ENCODE measurements around the gene RFFL. TPM values are rescaled to one million over a fixed set of nuclear protein-coding genes. Genes with fewer than 3 reads are reported as not detected.

The RFFL gene
- total RNA-seq, 2 experiments from 2014 or later, result 11.3 to 12.0 TPM

DNA sequence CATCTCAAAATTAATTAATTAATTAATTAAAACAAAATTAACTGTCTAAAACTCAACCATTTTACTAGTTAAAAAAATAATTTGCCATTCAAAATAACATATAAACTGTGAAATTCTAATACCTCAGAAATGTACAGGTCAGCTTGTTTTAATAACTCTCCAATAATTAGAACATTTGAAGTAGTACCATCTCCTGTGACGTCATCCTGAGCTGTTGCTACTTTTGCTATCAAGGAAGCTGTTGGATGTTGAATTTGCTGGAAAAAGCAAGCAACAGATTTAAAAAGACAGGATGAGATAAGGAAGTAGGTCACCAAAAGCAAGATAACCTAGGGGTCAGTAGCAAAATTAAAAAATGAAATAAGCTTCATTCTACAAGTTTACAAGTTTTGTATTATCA is 105.1 kb downstream of the RFFL start:
- CTCF ChIA-PET, result interaction anchor here (1.0 to 1.5 kb wide), 3 partner anchors 10 to 23 kb away, joined by 3 to 6 read pairs (median 3); no protein-coding TSS in a partner anchor

More for the DNA sequence above, 105.1 kb downstream of the RFFL start:
- no peak for DNase-seq
- Mint-ChIP-seq H3K36me3 (ENCODE audit: low read depth) (peaks cover 12% of the 10 kb centered on the region), H3K4me3 (no peak overlapping the region), H3K27ac (no peak overlapping the region), H3K9me3 (no peaks in the 10 kb centered on the region), H3K27me3 (peaks cover 4% of the 10 kb centered on the region), H3K4me1 (ENCODE audit: low read depth) (peaks cover 16% of the 10 kb centered on the region)
- POLR2A ChIA-PET, result interaction anchor here (1.2 to 1.5 kb wide), 2 partner anchors 13 to 64 kb away, joined by 4 to 6 read pairs; no protein-coding TSS in a partner anchor
- intact Hi-C loops (cut with micrococcal nuclease), result no loop called here
- TF ChIP-seq, protein P1, sequence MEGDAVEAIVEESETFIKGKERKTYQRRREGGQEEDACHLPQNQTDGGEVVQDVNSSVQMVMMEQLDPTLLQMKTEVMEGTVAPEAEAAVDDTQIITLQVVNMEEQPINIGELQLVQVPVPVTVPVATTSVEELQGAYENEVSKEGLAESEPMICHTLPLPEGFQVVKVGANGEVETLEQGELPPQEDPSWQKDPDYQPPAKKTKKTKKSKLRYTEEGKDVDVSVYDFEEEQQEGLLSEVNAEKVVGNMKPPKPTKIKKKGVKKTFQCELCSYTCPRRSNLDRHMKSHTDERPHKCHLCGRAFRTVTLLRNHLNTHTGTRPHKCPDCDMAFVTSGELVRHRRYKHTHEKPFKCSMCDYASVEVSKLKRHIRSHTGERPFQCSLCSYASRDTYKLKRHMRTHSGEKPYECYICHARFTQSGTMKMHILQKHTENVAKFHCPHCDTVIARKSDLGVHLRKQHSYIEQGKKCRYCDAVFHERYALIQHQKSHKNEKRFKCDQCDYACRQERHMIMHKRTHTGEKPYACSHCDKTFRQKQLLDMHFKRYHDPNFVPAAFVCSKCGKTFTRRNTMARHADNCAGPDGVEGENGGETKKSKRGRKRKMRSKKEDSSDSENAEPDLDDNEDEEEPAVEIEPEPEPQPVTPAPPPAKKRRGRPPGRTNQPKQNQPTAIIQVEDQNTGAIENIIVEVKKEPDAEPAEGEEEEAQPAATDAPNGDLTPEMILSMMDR (IDR thresholded peaks at IDR 0.05), result no peak
- ATAC-seq, result no peak

Other genes with a start within 250 kb of the RFFL start
- 1 to 10 TPM; 1.4 to 1.8 TPM for gene CCT6B, start 102.2 kb downstream of the RFFL start, total RNA-seq
- gene ZNF830, start 102.2 kb downstream of the RFFL start, total RNA-seq, result 10 to 100 TPM; 18.8 to 22.5 TPM
- gene LIG3, start 83.2 kb downstream of the RFFL start, total RNA-seq, result 10 to 100 TPM; 44.1 to 50.4 TPM
- 10 to 100 TPM; 32.4 to 36.2 TPM for gene RAD51D, start 56.2 kb upstream of the RFFL start, total RNA-seq
- not detected for gene FNDC8, start 57.9 kb upstream of the RFFL start, total RNA-seq
- gene NLE1, start 78.6 kb upstream of the RFFL start, total RNA-seq, result 10 to 100 TPM; 49.1 to 49.8 TPM
- under 1 TPM in 1 of 2 experiments, not detected in 1; 0.11 TPM for gene UNC45B, start 84.1 kb upstream of the RFFL start, total RNA-seq
- not detected for gene SLC35G3, start 130.7 kb upstream of the RFFL start, total RNA-seq
- 10 to 100 TPM; 29.1 to 32.7 TPM for gene SLFN5, start 179.4 kb upstream of the RFFL start, total RNA-seq

Data from activated CD8-positive, alpha-beta T cell treated with anti-CD3 and anti-CD28 coated beads for 36 hours (primary cell).